Measurements from ENCODE around the gene HEXA.

Gene HEXA

DNA sequence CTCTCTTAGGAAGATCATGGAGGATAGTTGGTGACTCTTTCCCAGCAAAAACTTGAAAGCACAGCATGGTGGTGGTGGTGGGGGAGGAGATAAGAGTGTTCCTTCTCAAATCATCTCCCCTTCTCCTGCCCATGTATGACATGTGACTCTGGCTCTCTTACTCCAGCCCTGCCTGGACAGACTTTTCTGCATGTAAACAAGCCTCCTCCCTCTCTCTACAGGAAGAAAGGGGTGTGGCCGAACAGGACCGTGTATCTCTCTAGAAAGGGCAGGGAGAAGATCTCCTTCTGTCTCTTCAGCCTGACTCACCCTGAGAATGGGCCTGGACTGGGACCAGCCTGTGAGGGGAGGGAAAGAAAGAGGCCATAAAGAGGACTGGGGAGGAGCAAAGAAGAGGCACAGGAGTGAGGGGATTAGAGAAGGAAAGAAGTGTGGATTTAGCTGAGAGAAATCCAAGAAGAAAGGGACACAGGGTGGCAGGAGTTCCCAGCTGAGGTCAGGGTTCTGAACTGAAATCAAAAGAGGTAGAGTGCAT, 57.3 kb downstream of the HEXA start:
- DNase-seq = no peak

DNA sequence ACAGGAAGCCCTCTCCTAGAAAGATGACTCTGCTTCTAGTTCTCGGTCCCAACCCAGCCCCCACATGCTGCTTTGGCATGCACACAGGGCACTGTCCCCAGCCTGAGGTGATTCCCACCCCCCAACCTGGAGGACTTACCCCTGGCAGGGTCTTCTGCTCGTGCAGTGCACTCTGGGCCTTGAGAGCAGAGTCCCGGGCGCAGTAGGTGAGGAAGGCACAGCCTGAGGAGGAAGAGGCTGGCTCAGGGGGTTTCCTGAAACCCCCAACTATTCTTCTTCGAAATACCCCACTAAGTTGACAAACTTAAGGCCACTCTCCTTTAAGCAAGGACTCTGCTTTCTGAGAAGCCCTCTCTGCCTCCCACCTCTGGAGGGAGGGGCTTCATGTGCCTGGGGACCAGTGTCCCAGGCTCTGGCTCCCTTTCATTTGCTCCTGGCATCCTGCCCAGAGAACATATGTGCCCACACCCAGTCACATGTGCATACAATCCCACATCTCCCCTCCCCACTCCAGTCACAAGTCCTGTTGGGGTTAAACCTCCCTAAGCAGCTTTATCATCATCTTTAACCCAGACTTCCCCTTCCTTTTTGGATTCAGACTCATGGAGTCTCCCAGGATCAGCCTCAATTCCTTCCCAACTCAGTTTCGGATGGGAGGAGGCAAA, 60.0 kb downstream of the HEXA start:
- no peak for DNase-seq

DNA sequence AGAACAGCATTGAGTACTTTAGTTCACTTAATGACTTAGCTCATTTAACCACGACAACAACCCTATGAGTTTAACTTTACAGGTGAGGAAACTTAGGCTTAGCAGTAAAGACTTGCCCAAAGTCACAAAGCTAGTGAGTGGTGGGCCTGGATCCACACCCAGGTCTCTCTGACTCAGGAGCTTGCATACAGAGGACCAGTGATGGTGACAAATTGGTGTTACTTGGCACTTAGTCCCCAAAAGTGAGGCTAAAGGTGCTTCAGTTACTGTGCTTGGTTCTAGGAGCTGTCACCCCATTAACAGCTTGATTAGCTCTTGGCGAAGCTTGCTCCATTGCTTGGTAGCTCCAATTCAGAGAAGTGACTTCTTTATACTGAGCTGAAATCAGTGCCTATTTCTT, 61.9 kb downstream of the HEXA start:
- no peak for DNase-seq

DNA sequence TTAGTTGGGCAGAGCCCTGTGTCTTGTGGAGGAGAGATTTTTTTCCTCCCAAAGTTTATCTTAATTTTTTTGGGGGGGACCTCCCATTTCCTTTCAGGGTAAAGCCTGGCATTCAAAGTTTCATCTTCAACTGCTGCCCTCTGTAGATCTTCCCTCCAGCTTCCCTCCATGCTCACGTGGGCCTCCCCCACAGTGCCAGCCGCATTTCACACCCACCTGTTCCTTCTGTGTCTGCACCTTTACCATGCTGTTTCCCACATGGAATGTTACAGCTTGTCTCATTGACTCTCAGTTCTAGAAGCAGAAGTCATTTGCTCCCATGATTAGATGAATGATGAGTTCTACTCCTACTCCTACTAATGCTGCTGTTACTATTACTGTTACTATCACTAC, 62.4 kb downstream of the HEXA start:
- no peak for DNase-seq

DNA sequence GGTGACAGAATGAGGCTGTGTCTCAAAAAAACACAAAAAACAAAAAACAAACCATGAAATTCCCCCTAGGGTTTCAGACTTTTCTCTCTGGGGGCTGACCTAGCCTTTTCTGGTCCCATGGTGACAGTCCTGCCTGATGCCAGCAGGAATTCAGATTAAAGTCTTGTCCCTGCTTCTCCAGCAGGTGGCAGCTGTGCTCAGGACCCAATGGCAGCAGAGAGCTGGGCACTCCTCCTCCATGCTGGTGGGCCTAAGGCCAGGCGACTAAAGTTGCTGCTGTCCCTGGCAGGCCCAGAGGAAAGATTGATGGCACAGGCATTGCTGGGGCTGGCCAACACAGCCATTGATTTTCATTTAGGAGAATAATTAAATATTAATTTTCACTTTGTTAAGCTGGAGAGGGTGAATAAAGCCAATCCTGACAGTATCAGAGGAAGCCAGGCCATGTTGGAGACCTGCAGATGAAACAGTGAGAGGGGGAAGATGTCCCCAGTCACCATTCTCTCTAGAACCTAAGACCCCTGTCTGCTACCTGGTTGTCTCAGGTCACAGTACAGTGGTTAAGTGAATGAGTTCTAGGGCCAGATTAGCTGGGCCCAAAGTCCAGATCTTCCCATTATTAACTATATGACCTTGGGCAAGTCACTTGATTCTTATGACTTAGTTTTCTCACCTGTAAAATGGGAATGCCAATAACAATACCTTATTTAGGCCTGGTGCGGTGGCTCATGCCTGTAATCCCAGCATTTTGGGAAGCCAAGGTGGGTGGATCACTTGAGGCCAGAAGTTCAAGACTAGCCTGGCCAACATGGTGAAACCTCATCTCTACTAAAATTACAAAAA, 63.0 kb downstream of the HEXA start:
- DNase-seq = peak; percentile 74

DNA sequence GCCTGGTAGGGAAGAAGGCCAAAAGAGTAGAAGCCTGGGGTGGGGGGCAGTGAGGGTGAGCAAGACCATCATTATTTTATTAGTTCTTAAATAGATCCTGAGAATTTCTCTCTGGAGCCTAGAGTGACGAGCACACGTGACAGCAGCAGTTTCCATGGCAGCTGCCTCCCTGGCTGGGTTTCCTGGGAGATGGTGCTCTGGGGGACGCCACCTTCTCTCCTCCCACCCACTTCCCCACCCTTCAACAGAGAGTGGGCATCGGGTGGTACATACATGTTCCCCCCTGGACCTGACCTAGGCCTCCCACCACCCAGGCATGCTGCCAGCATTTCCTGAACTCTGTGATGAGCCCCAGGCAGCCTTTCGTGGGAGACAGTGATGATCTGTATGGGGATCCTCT, 68.8 kb downstream of the HEXA start:
- DNase-seq = no peak

DNA sequence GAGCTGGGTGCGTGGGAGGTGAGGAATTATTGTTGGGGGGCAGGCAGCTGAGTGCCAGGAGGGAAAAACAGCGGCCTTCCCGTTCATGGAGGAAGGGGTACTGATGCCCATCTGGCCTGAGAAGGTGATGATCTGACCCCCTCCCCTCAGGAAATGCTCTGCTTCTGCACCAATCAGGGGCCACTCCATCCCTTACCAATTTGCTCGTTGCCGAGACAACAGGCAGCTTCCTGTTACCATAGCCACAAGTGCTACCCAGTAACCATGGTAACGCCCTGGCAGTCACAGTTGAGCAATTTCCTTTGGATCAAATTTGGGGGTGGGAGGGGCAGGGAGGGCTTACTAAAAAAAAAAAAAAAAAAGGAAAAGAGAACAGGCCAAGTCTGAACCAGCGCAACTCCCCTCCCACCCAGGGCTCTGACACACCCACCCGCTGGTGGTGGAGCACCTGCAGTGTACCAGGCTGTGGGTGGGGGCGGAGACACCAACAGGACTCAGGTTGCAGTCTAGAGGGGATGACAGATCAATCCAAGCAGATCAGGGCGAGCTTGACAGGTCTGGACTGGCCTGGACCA, 69.5 kb downstream of the HEXA start:
- DNase-seq = no peak

DNA sequence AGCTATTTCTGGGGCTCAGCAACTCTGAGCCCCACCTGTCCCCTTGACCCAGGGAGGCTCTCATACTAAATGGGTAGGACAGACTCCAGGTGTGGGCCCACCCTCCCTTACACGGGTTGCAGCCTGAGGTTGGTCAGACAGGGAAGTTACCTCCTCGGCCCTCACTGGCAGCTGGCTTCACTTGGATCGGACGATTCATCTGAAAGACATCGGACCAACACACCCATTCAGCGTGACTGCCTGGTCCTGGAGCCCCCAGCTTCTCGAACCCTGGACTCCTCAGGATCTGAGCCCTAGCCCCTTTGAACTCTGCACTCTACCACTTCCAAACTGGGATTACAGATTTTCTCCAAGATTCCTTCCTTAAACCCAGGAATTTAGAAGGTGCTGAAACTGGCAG, 71.2 kb downstream of the HEXA start:
- DNase-seq = no peak

DNA sequence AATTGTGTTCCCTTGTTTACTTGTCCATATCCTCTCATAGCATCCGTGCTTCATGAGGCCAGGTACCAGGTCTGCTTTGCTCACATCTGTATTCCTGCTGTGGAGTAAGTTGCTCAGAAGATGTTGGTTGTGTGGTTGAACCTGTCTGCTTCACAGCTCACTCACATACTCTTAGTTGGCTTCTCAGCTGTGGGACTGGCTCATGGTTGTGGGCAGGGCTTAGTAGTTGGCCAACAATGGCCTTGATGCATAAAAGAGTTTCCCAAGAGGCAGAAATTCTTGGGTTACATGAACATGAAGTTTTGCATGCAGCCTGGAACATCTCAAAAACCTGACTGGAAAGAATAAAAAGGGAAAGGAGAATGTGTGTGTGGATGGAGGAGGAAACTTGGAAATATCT, 72.9 kb downstream of the HEXA start:
- no peak for DNase-seq

All from 8988T (cell line).